ENCODE data around the gene RPTOR. TPM values are rescaled to one million over a fixed set of nuclear protein-coding genes. Genes with fewer than 3 reads are reported as not detected.
A peak's percentile ranks its signal among the peaks of the same experiment; 100 is the strongest.

Gene RPTOR
- total and polyA plus RNA-seq, 2 donors (not counting 1 experiment from before 2014, with no cell fraction given), result 6.7 to 22.8 TPM

DNA sequence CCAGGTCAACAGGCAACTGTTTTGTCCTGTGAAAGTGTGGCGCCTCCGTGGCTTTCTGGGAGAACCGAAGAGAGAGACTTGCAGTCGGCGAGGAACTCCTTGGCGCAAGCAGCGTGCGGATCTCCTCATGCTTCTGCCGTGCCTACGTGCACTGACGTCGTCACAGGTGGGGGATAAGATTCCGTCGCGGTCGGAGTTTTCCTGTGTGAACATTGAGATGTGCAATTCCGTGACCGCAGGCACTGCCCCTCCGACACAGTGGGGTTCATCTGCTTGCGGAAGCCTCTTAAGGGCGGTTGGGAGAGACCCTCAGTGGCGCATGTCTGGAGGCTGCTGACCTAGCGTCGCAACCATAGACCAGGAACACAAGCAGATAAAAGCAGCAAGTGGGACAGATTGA, 234.7 kb downstream of the RPTOR start:
- H3K27ac ChIP-seq (ENCODE audit: insufficient read depth, low read length), result no peak overlapping the region
- H3K36me3 ChIP-seq (ENCODE audit: control insufficient read depth, insufficient read depth, low read length), result peaks cover 4% of the 10 kb centered on the region
- H3K9ac ChIP-seq (ENCODE audit: insufficient read depth, low read length), result no peak overlapping the region
- TF ChIP-seq EZH2 (IDR thresholded peaks at IDR 0.05; ENCODE audit: low read length, missing control alignments), result no peak
- TF ChIP-seq, protein P1, sequence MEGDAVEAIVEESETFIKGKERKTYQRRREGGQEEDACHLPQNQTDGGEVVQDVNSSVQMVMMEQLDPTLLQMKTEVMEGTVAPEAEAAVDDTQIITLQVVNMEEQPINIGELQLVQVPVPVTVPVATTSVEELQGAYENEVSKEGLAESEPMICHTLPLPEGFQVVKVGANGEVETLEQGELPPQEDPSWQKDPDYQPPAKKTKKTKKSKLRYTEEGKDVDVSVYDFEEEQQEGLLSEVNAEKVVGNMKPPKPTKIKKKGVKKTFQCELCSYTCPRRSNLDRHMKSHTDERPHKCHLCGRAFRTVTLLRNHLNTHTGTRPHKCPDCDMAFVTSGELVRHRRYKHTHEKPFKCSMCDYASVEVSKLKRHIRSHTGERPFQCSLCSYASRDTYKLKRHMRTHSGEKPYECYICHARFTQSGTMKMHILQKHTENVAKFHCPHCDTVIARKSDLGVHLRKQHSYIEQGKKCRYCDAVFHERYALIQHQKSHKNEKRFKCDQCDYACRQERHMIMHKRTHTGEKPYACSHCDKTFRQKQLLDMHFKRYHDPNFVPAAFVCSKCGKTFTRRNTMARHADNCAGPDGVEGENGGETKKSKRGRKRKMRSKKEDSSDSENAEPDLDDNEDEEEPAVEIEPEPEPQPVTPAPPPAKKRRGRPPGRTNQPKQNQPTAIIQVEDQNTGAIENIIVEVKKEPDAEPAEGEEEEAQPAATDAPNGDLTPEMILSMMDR (conservative IDR thresholded peaks at IDR 0.05 in 1 of 2, IDR thresholded peaks at IDR 0.05 in 1 of 2; ENCODE audit: low read depth in 1 of 2, low read length in 2 of 2), result no peak
- peaks cover 5% of the 10 kb centered on the region for H3K4me1 ChIP-seq (ENCODE audit: control insufficient read depth, extremely low read depth, insufficient read depth, low read length)
- no peaks in the 10 kb centered on the region for H3K79me2 ChIP-seq (ENCODE audit: control insufficient read depth, insufficient read depth, low read length)
- no peaks in the 10 kb centered on the region for H3K27me3 ChIP-seq (ENCODE audit: control insufficient read depth, insufficient read depth, low read length)
- H2AFZ ChIP-seq (ENCODE audit: low read length), result no peak overlapping the region
- H3K9me3 ChIP-seq (ENCODE audit: control insufficient read depth, insufficient read depth, low read depth, low read length), result no peaks in the 10 kb centered on the region
- no peak overlapping the region for H3K4me2 ChIP-seq (ENCODE audit: extremely low read depth, insufficient read depth, low read length)
- no peaks in the 10 kb centered on the region for H4K20me1 ChIP-seq (ENCODE audit: control insufficient read depth, extremely low read depth, insufficient read depth, low read length)
- DNase-seq (ENCODE audit: low read depth in 2 of 2), result no peak
- no peak overlapping the region for H3K4me3 ChIP-seq (replicated peaks in 1 of 4; ENCODE audit: control extremely low read depth in 1 of 4, insufficient read depth in 1 of 4, low read depth in 3 of 4, low read length in 4 of 4)

DNA sequence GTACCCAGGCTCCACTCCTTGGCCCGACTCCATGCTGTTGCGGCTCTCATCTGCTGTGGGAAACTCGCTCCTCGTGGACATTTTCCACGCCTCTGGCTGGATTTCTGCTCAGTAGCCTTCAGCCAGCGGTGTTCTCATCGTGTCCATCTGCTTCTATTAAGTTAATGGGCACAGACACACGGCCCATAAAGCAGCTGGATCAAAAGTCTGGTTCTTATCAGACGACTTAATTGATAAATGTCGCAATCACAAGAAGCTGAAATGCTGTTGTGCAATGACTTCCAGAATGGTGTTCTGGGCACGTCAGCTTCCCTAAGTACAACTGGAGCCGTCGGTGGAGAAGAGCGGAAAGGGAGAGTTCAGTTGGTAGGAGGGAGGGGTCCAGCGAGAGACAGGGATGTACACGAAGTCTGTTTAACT, 235.3 kb downstream of the RPTOR start:
- Histone ChIP-seq H3K9ac (ENCODE audit: insufficient read depth, low read length) (no peak overlapping the region), H3K27ac (ENCODE audit: insufficient read depth, low read length) (no peak overlapping the region), H3K79me2 (ENCODE audit: control insufficient read depth, insufficient read depth, low read length) (no peaks in the 10 kb centered on the region), H3K9me3 (ENCODE audit: control insufficient read depth, insufficient read depth, low read depth, low read length) (no peaks in the 10 kb centered on the region), H3K4me3 (replicated peaks in 1 of 4; ENCODE audit: control extremely low read depth in 1 of 4, insufficient read depth in 1 of 4, low read depth in 3 of 4, low read length in 4 of 4) (no peak overlapping the region), H3K27me3 (ENCODE audit: control insufficient read depth, insufficient read depth, low read length) (no peaks in the 10 kb centered on the region), H2AFZ (ENCODE audit: low read length) (no peak overlapping the region), H3K4me2 (ENCODE audit: extremely low read depth, insufficient read depth, low read length) (peak overlapping the region; percentile 8), H3K4me1 (ENCODE audit: control insufficient read depth, extremely low read depth, insufficient read depth, low read length) (peaks cover 5% of the 10 kb centered on the region), H4K20me1 (ENCODE audit: control insufficient read depth, extremely low read depth, insufficient read depth, low read length) (no peaks in the 10 kb centered on the region), H3K36me3 (ENCODE audit: control insufficient read depth, insufficient read depth, low read length) (peaks cover 4% of the 10 kb centered on the region)
- TF ChIP-seq EZH2 (IDR thresholded peaks at IDR 0.05; ENCODE audit: low read length, missing control alignments), result no peak
- TF ChIP-seq, protein P1 (conservative IDR thresholded peaks at IDR 0.05 in 1 of 2, IDR thresholded peaks at IDR 0.05 in 1 of 2; ENCODE audit: low read depth in 1 of 2, low read length in 2 of 2), result no peak
- DNase-seq (ENCODE audit: low read depth in 2 of 2), result peak; percentile 19 to 94

DNA sequence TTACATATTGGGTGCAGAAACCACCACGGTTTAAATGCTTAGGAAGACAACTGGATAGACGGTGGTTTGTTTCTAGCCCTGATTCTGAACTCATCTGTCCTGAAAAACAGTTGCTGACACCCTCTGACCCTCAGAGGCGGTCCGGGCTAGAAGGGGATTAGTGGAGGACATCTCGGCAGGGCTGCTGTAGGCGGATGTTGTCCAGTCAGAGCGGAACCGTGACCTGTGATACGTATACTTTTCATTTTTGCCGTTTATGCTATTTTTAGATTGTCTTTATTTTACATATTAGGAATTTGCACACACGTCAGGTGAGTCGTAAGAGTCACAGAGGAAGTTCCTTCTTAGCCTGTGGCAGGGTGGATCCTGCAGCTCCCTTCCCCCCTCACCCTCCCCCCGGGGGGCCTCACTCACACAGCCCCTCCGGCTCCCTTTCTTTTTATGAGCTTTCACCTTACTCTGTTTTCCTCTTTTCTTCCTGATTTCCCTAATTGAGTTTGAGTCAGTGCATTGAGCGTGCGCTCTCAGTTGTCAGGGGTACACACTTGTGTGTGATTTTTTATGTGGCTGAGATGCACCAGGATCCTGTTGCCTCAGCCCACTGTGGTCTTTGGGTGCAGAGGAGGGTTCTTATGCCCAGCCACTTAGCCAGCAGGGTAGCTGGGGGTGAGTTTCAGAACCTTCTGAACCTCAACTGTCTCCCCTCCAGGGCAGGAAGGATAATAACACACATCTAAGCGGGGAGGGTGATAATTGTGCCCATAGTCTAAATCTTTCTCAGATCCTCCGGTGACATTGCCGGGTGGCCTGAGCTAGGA, 236.0 kb downstream of the RPTOR start:
- Histone ChIP-seq H3K27me3 (ENCODE audit: control insufficient read depth, insufficient read depth, low read length) (no peaks in the 10 kb centered on the region), H3K4me2 (ENCODE audit: extremely low read depth, insufficient read depth, low read length) (no peak overlapping the region), H3K9me3 (ENCODE audit: control insufficient read depth, insufficient read depth, low read depth, low read length) (no peaks in the 10 kb centered on the region), H3K9ac (ENCODE audit: insufficient read depth, low read length) (no peak overlapping the region), H3K27ac (ENCODE audit: insufficient read depth, low read length) (no peak overlapping the region), H3K4me3 (replicated peaks in 1 of 4; ENCODE audit: control extremely low read depth in 1 of 4, insufficient read depth in 1 of 4, low read depth in 3 of 4, low read length in 4 of 4) (no peak overlapping the region), H3K4me1 (ENCODE audit: control insufficient read depth, extremely low read depth, insufficient read depth, low read length) (peaks cover 5% of the 10 kb centered on the region), H3K79me2 (ENCODE audit: control insufficient read depth, insufficient read depth, low read length) (no peaks in the 10 kb centered on the region), H4K20me1 (ENCODE audit: control insufficient read depth, extremely low read depth, insufficient read depth, low read length) (no peaks in the 10 kb centered on the region), H2AFZ (ENCODE audit: low read length) (no peak overlapping the region), H3K36me3 (ENCODE audit: control insufficient read depth, insufficient read depth, low read length) (peaks cover 4% of the 10 kb centered on the region)
- DNase-seq (ENCODE audit: low read depth in 2 of 2), result no peak
- no peak for TF ChIP-seq EZH2 (IDR thresholded peaks at IDR 0.05; ENCODE audit: low read length, missing control alignments)
- TF ChIP-seq, protein P1 (conservative IDR thresholded peaks at IDR 0.05 in 1 of 2, IDR thresholded peaks at IDR 0.05 in 1 of 2; ENCODE audit: low read depth in 1 of 2, low read length in 2 of 2), result no peak
